Skin of body (tissue), 2 donors: Measurements from ENCODE around the gene PRLR. TPM values are rescaled to one million over a fixed set of nuclear protein-coding genes. Genes with fewer than 3 reads are reported as not detected.
"Not testable (repeated sequence)": the region's sequence is repeated elsewhere in the genome, so short reads cannot be mapped to it uniquely, and the experiment has no call there.

Experiments
- DNase-seq: peaks from one replicate; lab custom pipeline; 2025; lab: John Stamatoyannopoulos, UW
- total RNA-seq: library from RNA; depleted of rRNA; stranded (reverse); fragments of >200 nt; gene quantifications from one replicate; pipeline ENCODE4 v1.2.3, GENCODE V29; 2014

PRLR gene
- total RNA-seq, 1 donor from 2014 or later, result 3.6 TPM

GRCh38 chr5:35129921-35130485 lies 100.3 kb downstream of the PRLR start:
- DNase-seq, result no peak

- DNase-seq, result no peak
These were observed 101.0 kb downstream of the PRLR start for GRCh38 chr5:35129276-35129675.

- DNase-seq, result no peak
These were observed 103.3 kb downstream of the PRLR start for GRCh38 chr5:35127006-35127405.

- no peak for DNase-seq
These were observed 104.5 kb downstream of the PRLR start for GRCh38 chr5:35125746-35126145.

GRCh38 chr5:35124932-35125331 lies 105.4 kb downstream of the PRLR start:
- DNase-seq, result no peak

- DNase-seq, result no peak
These were observed 107.5 kb downstream of the PRLR start for GRCh38 chr5:35122819-35123218.

- no peak for DNase-seq
These were observed 109.6 kb downstream of the PRLR start for GRCh38 chr5:35120715-35121114.

GRCh38 chr5:35117967-35118366 lies 112.3 kb downstream of the PRLR start:
- DNase-seq, result no peak

- no peak for DNase-seq
These were observed 114.4 kb downstream of the PRLR start for GRCh38 chr5:35115920-35116319.

GRCh38 chr5:35114698-35115097 lies 115.6 kb downstream of the PRLR start:
- no peak for DNase-seq

GRCh38 chr5:35112300-35112699 lies 118.0 kb downstream of the PRLR start:
- DNase-seq, result no peak

- not testable (repeated sequence) for DNase-seq
These were observed 125.7 kb downstream of the PRLR start for GRCh38 chr5:35104550-35104949.

GRCh38 chr5:35103637-35104299 lies 126.5 kb downstream of the PRLR start:
- peak; percentile 18 for DNase-seq

GRCh38 chr5:35101720-35102119 lies 128.6 kb downstream of the PRLR start:
- not testable (repeated sequence) for DNase-seq

- DNase-seq, result no peak
These were observed 129.3 kb downstream of the PRLR start for GRCh38 chr5:35101016-35101415.

GRCh38 chr5:35098214-35098613 lies 132.1 kb downstream of the PRLR start:
- DNase-seq, result no peak

GRCh38 chr5:35096932-35097331 lies 133.4 kb downstream of the PRLR start:
- DNase-seq, result no peak

GRCh38 chr5:35096216-35096615 lies 134.1 kb downstream of the PRLR start:
- peak; percentile 87 for DNase-seq

GRCh38 chr5:35095366-35095765 lies 134.9 kb downstream of the PRLR start:
- DNase-seq, result no peak

- no peak for DNase-seq
These were observed 135.3 kb downstream of the PRLR start for GRCh38 chr5:35094948-35095347.

- DNase-seq, result no peak
These were observed 137.6 kb downstream of the PRLR start for GRCh38 chr5:35092703-35093102.

- no peak for DNase-seq
These were observed 138.6 kb downstream of the PRLR start for GRCh38 chr5:35091704-35092103.
